Thyroid gland (tissue), 4 donors: ENCODE results near the gene ANTXR2.
"Not testable (repeated sequence)": the region's sequence is repeated elsewhere in the genome, so short reads cannot be mapped to it uniquely, and the experiment has no call there.

Experiments
- POLR2A ChIP-seq, 2 donors: fragments of 450-650 bp; IDR thresholded peaks; one replicate each; pipeline ENCODE4 v1.6.1; 2017; ENCODE audit warnings: antibody characterized with exemption in 2 of 2, mild to moderate bottlenecking in 2 of 2, moderate library complexity in 1 of 2
- TF ChIP-seq, protein P1 (sequence below), 6 experiments: fragments of 200-600 bp in 3 of 6; fragments of 450-650 bp in 3 of 6; sonication (generic) in 3 of 6; IDR thresholded peaks; one replicate each; pipeline ENCODE4 v1.5.1; 2016 to 2019; ENCODE audit warnings: antibody characterized with exemption in 6 of 6, mild to moderate bottlenecking in 2 of 6, inconsistent platforms in 1 of 6, moderate library complexity in 1 of 6

- TF ChIP-seq, protein P1, sequence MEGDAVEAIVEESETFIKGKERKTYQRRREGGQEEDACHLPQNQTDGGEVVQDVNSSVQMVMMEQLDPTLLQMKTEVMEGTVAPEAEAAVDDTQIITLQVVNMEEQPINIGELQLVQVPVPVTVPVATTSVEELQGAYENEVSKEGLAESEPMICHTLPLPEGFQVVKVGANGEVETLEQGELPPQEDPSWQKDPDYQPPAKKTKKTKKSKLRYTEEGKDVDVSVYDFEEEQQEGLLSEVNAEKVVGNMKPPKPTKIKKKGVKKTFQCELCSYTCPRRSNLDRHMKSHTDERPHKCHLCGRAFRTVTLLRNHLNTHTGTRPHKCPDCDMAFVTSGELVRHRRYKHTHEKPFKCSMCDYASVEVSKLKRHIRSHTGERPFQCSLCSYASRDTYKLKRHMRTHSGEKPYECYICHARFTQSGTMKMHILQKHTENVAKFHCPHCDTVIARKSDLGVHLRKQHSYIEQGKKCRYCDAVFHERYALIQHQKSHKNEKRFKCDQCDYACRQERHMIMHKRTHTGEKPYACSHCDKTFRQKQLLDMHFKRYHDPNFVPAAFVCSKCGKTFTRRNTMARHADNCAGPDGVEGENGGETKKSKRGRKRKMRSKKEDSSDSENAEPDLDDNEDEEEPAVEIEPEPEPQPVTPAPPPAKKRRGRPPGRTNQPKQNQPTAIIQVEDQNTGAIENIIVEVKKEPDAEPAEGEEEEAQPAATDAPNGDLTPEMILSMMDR (IDR thresholded peaks at IDR 0.05) = not testable (repeated sequence)
- not testable (repeated sequence) for TF ChIP-seq POLR2A (IDR thresholded peaks at IDR 0.05)
Observed at GRCh38 chr4:79889026-79889425, 184.0 kb downstream of the ANTXR2 start.
